Measurements from ENCODE around the gene CCR9. TPM values are rescaled to one million over a fixed set of nuclear protein-coding genes. Genes with fewer than 3 reads are reported as not detected.

CCR9 gene
- total and polyA plus RNA-seq, 10 of the 15 experiments (the other 5 are each of a cell fraction or from before 2014, with no cell fraction given), result 0.05 to 3.9 (median 2.4) TPM

DNA sequence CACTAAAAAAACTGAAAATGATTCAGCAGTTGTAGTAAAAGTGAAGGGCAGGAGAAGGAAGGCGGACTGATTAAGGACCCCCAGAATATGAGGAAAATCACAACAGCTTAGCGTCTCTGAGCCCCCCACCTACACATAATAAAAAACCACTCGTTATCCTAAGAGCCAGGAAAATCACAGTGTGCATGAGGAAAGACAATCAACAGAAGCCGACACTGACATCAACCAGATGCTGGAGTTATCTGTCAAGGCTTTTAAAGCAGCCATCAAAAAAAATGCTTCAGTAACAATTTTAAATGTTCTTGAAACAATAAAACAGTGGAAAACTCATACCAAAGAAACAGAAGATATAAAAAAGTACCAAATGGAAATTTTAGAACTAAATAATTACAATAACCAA lies 47.2 kb downstream of the CCR9 start:
- ChIA-PET POLR2A (no interaction called here), RAD21 (ENCODE audit: unreplicated experiment) (interaction anchor here (0.8 to 2.7 kb wide), 2 partner anchors 91 to 144 kb away, joined by 3 to 12 read pairs; no protein-coding TSS in a partner anchor), SMC1A (ENCODE audit: uncharacterized antibody, unreplicated experiment) (interaction anchor here (0.7 to 21.6 kb wide), 4 partner anchors 12 to 246 kb away, joined by 3 to 523 read pairs (median 3); no protein-coding TSS in a partner anchor), CTCF (interaction anchor here (1.3 to 11.2 kb wide), 4 partner anchors 13 to 172 kb away, joined by 4 to 189 read pairs (median 65); no protein-coding TSS in a partner anchor)
- no peaks in the 10 kb centered on the region for H3K79me2 ChIP-seq (ENCODE audit: control insufficient read depth, insufficient read depth, low read length)
- no peak overlapping the region for H2AFZ ChIP-seq (ENCODE audit: control insufficient read depth, low read depth, low read length)
- no peaks in the 10 kb centered on the region; the same call in 1 of the 2 replicates for H3K4me1 ChIP-seq (ENCODE audit: control insufficient read depth, insufficient read depth, low read length)
- H4K20me1 ChIP-seq (ENCODE audit: control insufficient read depth, insufficient read depth), result peaks cover 3% of the 10 kb centered on the region; the same call in 1 of the 2 replicates
- DNase-seq (ENCODE audit: low read depth, low spot score) (no peak), FAIRE-seq (no peak), ATAC-seq (no peak)
- in situ Hi-C loops (cut with MboI), result loop anchor here (5.0 kb wide), 1 partner anchor 421 kb away; no protein-coding TSS in a partner anchor
- no peak overlapping the region for H3K9ac ChIP-seq (ENCODE audit: control insufficient read depth, insufficient read depth, low read length)
- H3K27me3 ChIP-seq (replicated peaks in 1 of 2; ENCODE audit: control insufficient read depth in 2 of 2, insufficient read depth in 2 of 2, low read length in 1 of 2), result no peaks in the 10 kb centered on the region
- TF ChIP-seq NBN (IDR thresholded peaks at IDR 0.05), result no peak
- TF ChIP-seq, protein P1, sequence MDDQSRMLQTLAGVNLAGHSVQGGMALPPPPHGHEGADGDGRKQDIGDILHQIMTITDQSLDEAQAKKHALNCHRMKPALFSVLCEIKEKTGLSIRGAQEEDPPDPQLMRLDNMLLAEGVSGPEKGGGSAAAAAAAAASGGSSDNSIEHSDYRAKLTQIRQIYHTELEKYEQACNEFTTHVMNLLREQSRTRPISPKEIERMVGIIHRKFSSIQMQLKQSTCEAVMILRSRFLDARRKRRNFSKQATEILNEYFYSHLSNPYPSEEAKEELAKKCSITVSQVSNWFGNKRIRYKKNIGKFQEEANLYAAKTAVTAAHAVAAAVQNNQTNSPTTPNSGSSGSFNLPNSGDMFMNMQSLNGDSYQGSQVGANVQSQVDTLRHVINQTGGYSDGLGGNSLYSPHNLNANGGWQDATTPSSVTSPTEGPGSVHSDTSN (IDR thresholded peaks at IDR 0.05; ENCODE audit: insufficient replicate concordance, low read depth, low read length), result no peak
- no peak for TF ChIP-seq MYB (IDR thresholded peaks at IDR 0.05; ENCODE audit: borderline replicate concordance, low read depth, low read length)
- no peak for TF ChIP-seq CBX5 (IDR thresholded peaks at IDR 0.05; ENCODE audit: low read depth)
- TF ChIP-seq KLF5 (IDR thresholded peaks at IDR 0.05; ENCODE audit: partially characterized antibody), result no peak
- no peak for TF ChIP-seq PML (IDR thresholded peaks at IDR 0.05; ENCODE audit: low read length)
- TF ChIP-seq RB1 (IDR thresholded peaks at IDR 0.05; ENCODE audit: borderline replicate concordance), result no peak
- TF ChIP-seq, protein P2, sequence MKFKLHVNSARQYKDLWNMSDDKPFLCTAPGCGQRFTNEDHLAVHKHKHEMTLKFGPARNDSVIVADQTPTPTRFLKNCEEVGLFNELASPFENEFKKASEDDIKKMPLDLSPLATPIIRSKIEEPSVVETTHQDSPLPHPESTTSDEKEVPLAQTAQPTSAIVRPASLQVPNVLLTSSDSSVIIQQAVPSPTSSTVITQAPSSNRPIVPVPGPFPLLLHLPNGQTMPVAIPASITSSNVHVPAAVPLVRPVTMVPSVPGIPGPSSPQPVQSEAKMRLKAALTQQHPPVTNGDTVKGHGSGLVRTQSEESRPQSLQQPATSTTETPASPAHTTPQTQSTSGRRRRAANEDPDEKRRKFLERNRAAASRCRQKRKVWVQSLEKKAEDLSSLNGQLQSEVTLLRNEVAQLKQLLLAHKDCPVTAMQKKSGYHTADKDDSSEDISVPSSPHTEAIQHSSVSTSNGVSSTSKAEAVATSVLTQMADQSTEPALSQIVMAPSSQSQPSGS (IDR thresholded peaks at IDR 0.05; ENCODE audit: low read length), result no peak
- TF ChIP-seq BCL11A (IDR thresholded peaks at IDR 0.05; ENCODE audit: low read depth, low read length), result no peak
- TF ChIP-seq TCF7 (IDR thresholded peaks at IDR 0.05; ENCODE audit: borderline replicate concordance), result no peak
- TF ChIP-seq SUPT20H (IDR thresholded peaks at IDR 0.05; ENCODE audit: borderline replicate concordance, control insufficient read depth, low read depth, low read length), result no peak
- no peak for TF ChIP-seq EP300 (IDR thresholded peaks at IDR 0.05; ENCODE audit: borderline replicate concordance in 1 of 2, control insufficient read depth in 1 of 2, low read depth in 2 of 2, low read length in 2 of 2)
- no peak for TF ChIP-seq HCFC1 (IDR thresholded peaks at IDR 0.05; ENCODE audit: low read length)
- TF ChIP-seq, protein P3, sequence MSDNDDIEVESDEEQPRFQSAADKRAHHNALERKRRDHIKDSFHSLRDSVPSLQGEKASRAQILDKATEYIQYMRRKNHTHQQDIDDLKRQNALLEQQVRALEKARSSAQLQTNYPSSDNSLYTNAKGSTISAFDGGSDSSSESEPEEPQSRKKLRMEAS (IDR thresholded peaks at IDR 0.05; ENCODE audit: low read depth, low read length), result no peak
- TF ChIP-seq POU2F2 (IDR thresholded peaks at IDR 0.05; ENCODE audit: borderline replicate concordance, low read depth, low read length), result no peak
- WGBS (ENCODE audit: insufficient coverage, insufficient replicate concordance, low lambda C conversion rate, missing lambda C conversion rate), result 97% methylated on average over 4 of the region's 4 CpGs
- no peak overlapping the region for H3K4me3 ChIP-seq
- intact Hi-C loops (cut with micrococcal nuclease; ENCODE audit: unreplicated experiment), result no loop called here
- H3K36me3 ChIP-seq (ENCODE audit: control insufficient read depth in 2 of 2, insufficient read depth in 2 of 2, low read length in 1 of 2), result peaks cover 10 to 11% of the 10 kb centered on the region in 2 experiments
- no peak overlapping the region for H3K4me2 ChIP-seq (ENCODE audit: control insufficient read depth, insufficient read depth)
- H3K9me3 ChIP-seq (replicated peaks; ENCODE audit: control insufficient read depth, insufficient read depth, low read length), result no peaks in the 10 kb centered on the region; the same call in 2 of the 3 replicates
- no TSS peak for BruUV-seq (replicated peaks)
- H3K27ac ChIP-seq (ENCODE audit: control insufficient read depth, insufficient read depth), result no peak overlapping the region
